Nephron (organoid): ENCODE measurements around the gene MED13L.

ENCODE experiments used
- H3K27ac Mint-ChIP-seq, 3 experiments: 2 replicates each; pipeline ENCODE4 v1.8.0; 2020; ENCODE audit warnings: mixed read lengths in 3 of 3, mild to moderate bottlenecking in 2 of 3, moderate library complexity in 1 of 3
- H3K27me3 Mint-ChIP-seq: 2 replicates; pipeline ENCODE4 v1.8.0; 2021; ENCODE audit warnings: low read depth, mild to moderate bottlenecking, moderate library complexity, mixed read lengths
- H3K36me3 Mint-ChIP-seq: 2 replicates; pipeline ENCODE4 v1.8.0; 2020; ENCODE audit warnings: low read depth, mixed read lengths
- H3K4me1 Mint-ChIP-seq: 2 replicates; pipeline ENCODE4 v1.8.0; 2020; ENCODE audit warnings: mixed read lengths
- H3K4me3 Mint-ChIP-seq, 3 experiments: 2 replicates each; pipeline ENCODE4 v1.8.0; 2020; ENCODE audit warnings: mild to moderate bottlenecking in 3 of 3, mixed read lengths in 3 of 3, moderate library complexity in 2 of 3
- H3K9me3 Mint-ChIP-seq: 2 replicates; pipeline ENCODE4 v1.8.0; 2020; ENCODE audit warnings: mixed read lengths
- TF ChIP-seq, protein P1 (sequence below), 3 experiments: fragments of 200-600 bp; sonication (generic); IDR thresholded peaks; one replicate each; pipeline ENCODE4 v1.5.0; 2021; ENCODE audit warnings: antibody characterized with exemption in 3 of 3; ENCODE audit not compliant: unreplicated experiment in 3 of 3

The MED13L gene

DNA sequence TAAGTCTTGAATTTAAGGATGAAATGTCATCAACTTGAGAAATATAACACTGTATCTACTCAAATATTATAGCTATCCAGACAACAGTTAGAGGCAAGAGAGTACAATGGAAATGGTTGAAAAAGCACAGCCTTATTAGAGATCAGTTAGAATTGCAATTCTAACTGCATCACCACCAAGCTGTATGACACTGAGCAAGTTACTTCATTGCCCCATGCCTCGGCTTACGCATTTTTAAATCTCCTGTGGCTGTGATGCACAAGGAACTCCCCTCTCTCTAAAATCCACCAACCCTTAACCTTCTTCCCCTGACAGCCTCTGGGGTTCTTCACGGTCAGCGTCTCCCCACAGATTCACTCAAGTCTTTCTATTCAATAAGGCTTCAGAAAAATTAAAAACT lies 75.1 kb downstream of the MED13L start:
- Mint-ChIP-seq H3K9me3 (no peaks in the 10 kb centered on the region), H3K27ac (peak overlapping the region; percentile 5 to 42 (median 18)), H3K4me1 (peaks cover 59% of the 10 kb centered on the region), H3K27me3 (no peaks in the 10 kb centered on the region), H3K4me3 (no peak overlapping the region), H3K36me3 (no peaks in the 10 kb centered on the region)
- TF ChIP-seq, protein P1, sequence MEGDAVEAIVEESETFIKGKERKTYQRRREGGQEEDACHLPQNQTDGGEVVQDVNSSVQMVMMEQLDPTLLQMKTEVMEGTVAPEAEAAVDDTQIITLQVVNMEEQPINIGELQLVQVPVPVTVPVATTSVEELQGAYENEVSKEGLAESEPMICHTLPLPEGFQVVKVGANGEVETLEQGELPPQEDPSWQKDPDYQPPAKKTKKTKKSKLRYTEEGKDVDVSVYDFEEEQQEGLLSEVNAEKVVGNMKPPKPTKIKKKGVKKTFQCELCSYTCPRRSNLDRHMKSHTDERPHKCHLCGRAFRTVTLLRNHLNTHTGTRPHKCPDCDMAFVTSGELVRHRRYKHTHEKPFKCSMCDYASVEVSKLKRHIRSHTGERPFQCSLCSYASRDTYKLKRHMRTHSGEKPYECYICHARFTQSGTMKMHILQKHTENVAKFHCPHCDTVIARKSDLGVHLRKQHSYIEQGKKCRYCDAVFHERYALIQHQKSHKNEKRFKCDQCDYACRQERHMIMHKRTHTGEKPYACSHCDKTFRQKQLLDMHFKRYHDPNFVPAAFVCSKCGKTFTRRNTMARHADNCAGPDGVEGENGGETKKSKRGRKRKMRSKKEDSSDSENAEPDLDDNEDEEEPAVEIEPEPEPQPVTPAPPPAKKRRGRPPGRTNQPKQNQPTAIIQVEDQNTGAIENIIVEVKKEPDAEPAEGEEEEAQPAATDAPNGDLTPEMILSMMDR (IDR thresholded peaks at IDR 0.05; ENCODE audit: unreplicated experiment in 3 of 3), result no peak

DNA sequence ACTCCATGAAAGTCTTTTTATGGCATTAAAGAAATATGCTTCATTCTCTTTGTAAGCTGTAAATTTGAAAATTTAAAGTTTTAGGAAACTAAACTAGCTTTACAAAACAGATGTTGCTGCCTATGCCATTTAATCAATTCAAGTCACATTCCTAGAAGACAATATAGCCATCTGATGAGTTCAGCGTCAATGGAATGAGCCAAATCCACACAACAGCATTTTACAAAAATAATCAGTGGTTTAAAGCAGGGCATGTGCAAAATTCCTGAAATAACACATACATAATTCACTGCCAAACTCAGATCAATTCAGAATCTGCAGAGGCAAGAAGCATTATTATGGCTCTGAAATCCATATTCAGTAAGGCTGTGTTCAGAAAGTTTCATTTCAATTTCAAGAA lies 75.6 kb downstream of the MED13L start:
- Mint-ChIP-seq H3K4me3 (no peak overlapping the region), H3K27ac (no peak overlapping the region), H3K27me3 (no peaks in the 10 kb centered on the region), H3K9me3 (no peaks in the 10 kb centered on the region), H3K4me1 (peaks cover 64% of the 10 kb centered on the region), H3K36me3 (no peaks in the 10 kb centered on the region)
- TF ChIP-seq, protein P1 (IDR thresholded peaks at IDR 0.05; ENCODE audit: unreplicated experiment in 3 of 3), result no peak

DNA sequence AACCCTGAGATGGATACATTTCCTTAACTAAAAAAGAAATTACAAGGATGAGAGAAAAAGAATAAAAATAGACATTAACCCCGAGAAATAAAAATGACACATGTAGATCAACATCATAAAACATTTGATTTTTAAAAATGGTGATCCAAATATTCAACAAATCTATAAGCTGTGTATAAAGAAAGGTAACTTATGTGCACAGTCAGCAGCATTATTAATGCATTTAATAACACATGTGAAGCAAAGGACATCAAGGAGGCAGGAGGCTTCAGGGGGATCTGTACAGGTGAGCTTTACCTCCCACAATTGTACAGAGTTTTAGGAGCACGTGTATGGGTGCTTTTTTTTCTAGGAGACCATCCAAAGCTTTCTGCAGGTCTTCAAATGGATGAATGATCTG lies 76.1 kb downstream of the MED13L start:
- no peaks in the 10 kb centered on the region for H3K27me3 Mint-ChIP-seq
- no peaks in the 10 kb centered on the region for H3K9me3 Mint-ChIP-seq
- peak overlapping the region in 1 of 3 experiments; percentile 22 for H3K27ac Mint-ChIP-seq
- no peak overlapping the region for H3K4me3 Mint-ChIP-seq
- TF ChIP-seq, protein P1 (IDR thresholded peaks at IDR 0.05; ENCODE audit: unreplicated experiment in 3 of 3), result no peak
- H3K36me3 Mint-ChIP-seq, result no peaks in the 10 kb centered on the region
- peaks cover 67% of the 10 kb centered on the region for H3K4me1 Mint-ChIP-seq

DNA sequence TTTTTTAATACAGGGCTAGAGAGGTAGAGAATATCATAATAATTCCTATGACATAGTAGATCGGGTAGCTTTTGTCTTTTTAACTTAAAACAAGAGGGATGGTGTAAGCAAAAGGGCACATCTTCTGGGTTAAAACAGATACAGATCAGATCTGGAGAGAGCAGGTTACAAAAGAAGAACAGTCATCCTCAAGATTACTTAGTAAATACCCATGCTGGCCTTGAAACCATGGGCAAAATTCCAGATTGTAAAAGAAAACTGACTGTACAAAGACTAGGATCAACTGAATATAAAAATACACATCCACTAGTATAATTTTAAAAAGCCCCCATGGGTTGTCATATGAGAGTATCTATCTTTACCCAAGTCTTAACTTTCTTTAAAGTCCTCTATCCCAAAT lies 76.7 kb downstream of the MED13L start:
- Mint-ChIP-seq H3K27me3 (no peaks in the 10 kb centered on the region), H3K27ac (no peak overlapping the region), H3K36me3 (no peaks in the 10 kb centered on the region), H3K4me1 (peaks cover 70% of the 10 kb centered on the region), H3K4me3 (no peak overlapping the region), H3K9me3 (no peaks in the 10 kb centered on the region)
- TF ChIP-seq, protein P1 (IDR thresholded peaks at IDR 0.05; ENCODE audit: unreplicated experiment in 3 of 3), result no peak

DNA sequence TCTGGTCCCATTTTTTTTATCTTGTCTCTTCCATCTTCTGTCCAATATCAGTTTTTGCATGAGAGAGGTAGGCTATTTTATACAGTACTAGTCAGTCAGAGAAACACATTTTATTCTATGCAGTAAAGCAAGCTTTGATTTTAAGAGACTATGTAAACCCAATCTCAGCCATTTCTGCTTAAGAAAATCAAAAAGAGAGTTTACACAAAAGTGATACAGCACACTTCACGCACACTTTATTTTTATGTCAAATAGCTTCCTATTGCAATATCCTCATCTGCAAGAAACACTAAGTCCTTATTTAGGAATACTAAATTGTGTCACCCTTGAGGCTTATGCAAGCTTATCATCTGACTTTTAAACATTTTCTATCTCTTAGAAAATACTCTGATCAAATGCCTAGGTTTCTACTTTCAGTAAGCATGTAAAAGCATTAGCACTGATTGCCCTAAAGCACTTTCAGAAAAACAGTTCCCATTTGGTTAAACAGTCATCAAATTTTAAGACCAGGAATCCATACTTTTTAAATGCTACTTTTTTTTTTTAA lies 78.3 kb downstream of the MED13L start:
- Mint-ChIP-seq H3K36me3 (no peaks in the 10 kb centered on the region), H3K9me3 (no peaks in the 10 kb centered on the region), H3K4me3 (no peak overlapping the region), H3K27me3 (no peaks in the 10 kb centered on the region), H3K27ac (no peak overlapping the region), H3K4me1 (peaks cover 67% of the 10 kb centered on the region)
- TF ChIP-seq, protein P1 (IDR thresholded peaks at IDR 0.05; ENCODE audit: unreplicated experiment in 3 of 3), result no peak
